Spleen (tissue), 7 donors: Measurements from ENCODE around the gene IRAG1.

Experiments
- POLR2A ChIP-seq, 3 donors: fragments of 450-650 bp; IDR thresholded peaks; one replicate each; pipeline ENCODE4 v1.5.1; 2017; ENCODE audit warnings: antibody characterized with exemption in 3 of 3, mild to moderate bottlenecking in 1 of 3
- POLR2AphosphoS5 ChIP-seq, 3 donors: sonication (generic); formaldehyde crosslinking; IDR thresholded peaks; one replicate each; pipeline ENCODE4 v1.5.1; 2017; ENCODE audit warnings: antibody characterized with exemption in 3 of 3
- TF ChIP-seq, protein P1 (sequence below), 11 experiments: fragments of 200-600 bp in 7 of 11; fragments of 450-650 bp in 4 of 11; sonication (generic) in 4 of 11; IDR thresholded peaks in 8 of 11; conservative IDR thresholded peaks in 3 of 11; 1 replicate in 7 of 11; 2 replicates in 4 of 11; pipeline versions ENCODE4 v1.4.0 to v1.8.0; 2016 to 2021; ENCODE audit warnings: antibody characterized with exemption in 11 of 11, inconsistent platforms in 4 of 11, mild to moderate bottlenecking in 1 of 11
- donor health status: DM: no; HTN: no; CAD: no; lungs with moderate emphysema.
- donor health status: DM: no; HTN: no; CAD: no.
- donor health status: DM: no; HTN: no; CAD: no.

DNA sequence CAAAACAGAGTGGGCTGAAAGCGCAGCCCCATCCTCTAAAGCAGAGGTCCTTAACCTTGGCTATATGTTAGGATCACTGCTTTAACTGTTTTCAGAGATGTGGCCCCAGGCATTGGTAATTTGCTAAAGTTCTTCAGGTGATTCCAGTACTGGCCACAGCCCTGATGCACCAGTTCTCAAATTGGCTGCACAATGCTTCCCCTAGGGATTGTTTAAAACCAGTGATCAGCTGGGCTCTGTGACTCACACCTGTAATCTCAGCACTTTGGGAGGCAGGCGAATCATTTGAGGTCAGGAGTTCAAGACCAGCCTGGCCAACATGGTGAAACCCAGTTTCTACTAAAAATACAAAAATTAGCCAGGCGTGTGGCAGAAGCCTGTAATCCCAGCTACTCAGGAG is 8.4 kb upstream of the IRAG1 start:
- TF ChIP-seq, protein P1, sequence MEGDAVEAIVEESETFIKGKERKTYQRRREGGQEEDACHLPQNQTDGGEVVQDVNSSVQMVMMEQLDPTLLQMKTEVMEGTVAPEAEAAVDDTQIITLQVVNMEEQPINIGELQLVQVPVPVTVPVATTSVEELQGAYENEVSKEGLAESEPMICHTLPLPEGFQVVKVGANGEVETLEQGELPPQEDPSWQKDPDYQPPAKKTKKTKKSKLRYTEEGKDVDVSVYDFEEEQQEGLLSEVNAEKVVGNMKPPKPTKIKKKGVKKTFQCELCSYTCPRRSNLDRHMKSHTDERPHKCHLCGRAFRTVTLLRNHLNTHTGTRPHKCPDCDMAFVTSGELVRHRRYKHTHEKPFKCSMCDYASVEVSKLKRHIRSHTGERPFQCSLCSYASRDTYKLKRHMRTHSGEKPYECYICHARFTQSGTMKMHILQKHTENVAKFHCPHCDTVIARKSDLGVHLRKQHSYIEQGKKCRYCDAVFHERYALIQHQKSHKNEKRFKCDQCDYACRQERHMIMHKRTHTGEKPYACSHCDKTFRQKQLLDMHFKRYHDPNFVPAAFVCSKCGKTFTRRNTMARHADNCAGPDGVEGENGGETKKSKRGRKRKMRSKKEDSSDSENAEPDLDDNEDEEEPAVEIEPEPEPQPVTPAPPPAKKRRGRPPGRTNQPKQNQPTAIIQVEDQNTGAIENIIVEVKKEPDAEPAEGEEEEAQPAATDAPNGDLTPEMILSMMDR (IDR thresholded peaks at IDR 0.05 in 8 of 11, conservative IDR thresholded peaks at IDR 0.05 in 3 of 11), result no peak
- TF ChIP-seq POLR2AphosphoS5 (IDR thresholded peaks at IDR 0.05) (no peak), POLR2A (IDR thresholded peaks at IDR 0.05) (no peak)
